NCI-H345 treated with DMSO at 0.1 percent for 48 hours (cell line): Measurements from ENCODE around the gene VCX2.
"Not testable (repeated sequence)": the region's sequence is repeated elsewhere in the genome, so short reads cannot be mapped to it uniquely, and the experiment has no call there.

ENCODE experiments used
- DNase-seq: peaks from one replicate; lab custom pipeline; 2025; ENCODE audit not compliant: unreplicated experiment; lab: John Stamatoyannopoulos, UW

Gene VCX2

GRCh38 chrX:8122538-8122937 lies 48.5 kb downstream of the VCX2 start:
- DNase-seq = no peak

GRCh38 chrX:8121391-8121790 lies 49.7 kb downstream of the VCX2 start:
- DNase-seq = not testable (repeated sequence)
